GM10847 (cell line): ENCODE measurements around the gene CDKL4.

Experiments used
- POLR2A ChIP-seq: IDR thresholded peaks from 2 replicates; pipeline ENCODE4 v1.6.1; 2011; ENCODE audit not compliant: insufficient read length; ENCODE audit errors: extremely low read depth

CDKL4 gene

GRCh38 chr2:39136799-39137198 is 107.0 kb downstream of the CDKL4 start:
- no peak for TF ChIP-seq POLR2A

GRCh38 chr2:39135690-39136259 is 108.0 kb downstream of the CDKL4 start:
- TF ChIP-seq POLR2A: no peak

- no peak for TF ChIP-seq POLR2A
Measured at GRCh38 chr2:39133215-39133851, 110.4 kb downstream of the CDKL4 start.

- TF ChIP-seq POLR2A: no peak
Measured at GRCh38 chr2:39128919-39129391, 114.8 kb downstream of the CDKL4 start.

- TF ChIP-seq POLR2A: no peak
Measured at GRCh38 chr2:39127973-39128372, 115.8 kb downstream of the CDKL4 start.
